Neural crest cell (in vitro differentiated cells): Measurements from ENCODE around the gene GCKR. TPM values are rescaled to one million over a fixed set of nuclear protein-coding genes. Genes with fewer than 3 reads are reported as not detected.

Experiments
- DNase-seq: peaks from one replicate; pipeline ENCODE4 v3.0.0; 2021; ENCODE audit warnings: low read depth, mixed read lengths, low spot score
- H3K27ac Mint-ChIP-seq: one replicate; pipeline ENCODE4 v1.8.0; 2021; ENCODE audit warnings: mild to moderate bottlenecking, mixed read lengths; ENCODE audit not compliant: unreplicated experiment
- H3K27me3 Mint-ChIP-seq: 2 replicates; pipeline ENCODE4 v1.8.0; 2021; ENCODE audit warnings: low read depth, mild to moderate bottlenecking, mixed read lengths
- H3K36me3 Mint-ChIP-seq: 2 replicates; pipeline ENCODE4 v1.8.0; 2021; ENCODE audit warnings: low read depth, mild to moderate bottlenecking, mixed read lengths
- H3K4me1 Mint-ChIP-seq: 2 replicates; pipeline ENCODE4 v1.8.0; 2021; ENCODE audit warnings: mixed read lengths
- H3K4me3 Mint-ChIP-seq: one replicate; pipeline ENCODE4 v1.8.0; 2021; ENCODE audit warnings: mild to moderate bottlenecking, mixed read lengths
- H3K9me3 Mint-ChIP-seq: 2 replicates; pipeline ENCODE4 v1.8.0; 2021; ENCODE audit warnings: mixed read lengths
- long read RNA-seq: library from polyadenylated mRNA; unstranded; transcript quantifications from one replicate; pipeline ENCODE4 v2.0.0, GENCODE V29; 2020
- total RNA-seq: library from RNA; stranded (reverse); gene quantifications from 2 replicates; pipeline ENCODE4 v1.2.1, GENCODE V29; 2021
- TF ChIP-seq, protein P1 (sequence below): fragments of 200-600 bp; sonication (generic); conservative IDR thresholded peaks from 2 replicates; pipeline ENCODE4 v1.5.0; 2021; ENCODE audit warnings: antibody characterized with exemption, mild to moderate bottlenecking

GCKR gene, protein sequence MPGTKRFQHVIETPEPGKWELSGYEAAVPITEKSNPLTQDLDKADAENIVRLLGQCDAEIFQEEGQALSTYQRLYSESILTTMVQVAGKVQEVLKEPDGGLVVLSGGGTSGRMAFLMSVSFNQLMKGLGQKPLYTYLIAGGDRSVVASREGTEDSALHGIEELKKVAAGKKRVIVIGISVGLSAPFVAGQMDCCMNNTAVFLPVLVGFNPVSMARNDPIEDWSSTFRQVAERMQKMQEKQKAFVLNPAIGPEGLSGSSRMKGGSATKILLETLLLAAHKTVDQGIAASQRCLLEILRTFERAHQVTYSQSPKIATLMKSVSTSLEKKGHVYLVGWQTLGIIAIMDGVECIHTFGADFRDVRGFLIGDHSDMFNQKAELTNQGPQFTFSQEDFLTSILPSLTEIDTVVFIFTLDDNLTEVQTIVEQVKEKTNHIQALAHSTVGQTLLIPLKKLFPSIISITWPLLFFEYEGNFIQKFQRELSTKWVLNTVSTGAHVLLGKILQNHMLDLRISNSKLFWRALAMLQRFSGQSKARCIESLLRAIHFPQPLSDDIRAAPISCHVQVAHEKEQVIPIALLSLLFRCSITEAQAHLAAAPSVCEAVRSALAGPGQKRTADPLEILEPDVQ
- 0.42 TPM in 1 of 2 replicates, not detected in the other for total RNA-seq
- long read RNA-seq: 0 reads

DNA sequence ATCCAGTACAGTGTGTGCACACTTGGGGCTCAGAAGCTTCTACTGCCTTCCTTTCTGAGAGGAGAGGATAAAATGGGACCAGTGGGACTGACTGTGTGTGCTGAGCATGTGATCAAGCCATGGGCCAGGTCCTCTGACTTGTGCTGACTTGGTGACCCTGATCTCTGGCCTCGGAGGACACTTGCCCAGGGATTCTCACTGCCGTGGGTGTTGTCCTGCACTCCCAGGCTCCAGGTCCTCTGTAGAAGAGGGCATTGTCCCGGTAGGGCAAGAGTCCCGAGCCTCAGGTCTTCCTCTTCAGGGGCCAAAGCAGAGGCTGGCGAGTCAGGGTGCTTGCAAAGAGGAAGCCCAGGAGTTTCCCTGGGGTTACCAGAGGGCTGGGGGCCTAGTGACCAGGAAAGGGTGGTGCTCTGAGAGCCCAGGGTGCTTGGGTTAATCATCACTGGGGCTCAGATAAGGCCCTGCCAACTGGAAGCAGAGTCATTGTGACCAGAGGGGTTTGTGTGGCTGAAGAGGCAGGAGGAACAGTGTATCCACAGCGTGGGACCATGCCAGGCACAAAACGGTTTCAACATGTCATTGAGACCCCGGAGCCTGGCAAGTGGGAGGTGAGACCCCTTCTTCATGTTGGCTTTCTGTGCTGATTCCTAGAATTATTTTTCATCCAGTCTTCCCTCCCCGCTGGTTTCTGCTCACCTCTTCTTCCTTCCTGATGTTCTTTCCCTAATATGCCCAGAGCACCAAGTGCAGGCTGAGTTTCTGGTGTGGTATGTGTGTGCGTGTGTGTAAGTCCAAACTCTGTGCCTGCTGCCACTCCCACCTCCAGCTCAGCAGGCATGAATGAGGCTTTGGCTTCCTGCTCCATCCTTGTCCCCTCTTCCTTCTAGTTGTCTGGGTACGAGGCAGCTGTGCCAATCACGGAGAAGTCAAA, at the start of gene GCKR:
Gene GCKR, plus strand, starts transcription at position 483 of the 931 bp plus-strand sequence. Its CDS starts 66 bp downstream, at position 549.
- no peaks in the 10 kb centered on the region for H3K9me3 Mint-ChIP-seq
- DNase-seq: no peak
- peak within 1 kb of the TSS; percentile 76 for H3K27ac Mint-ChIP-seq
- peak within 1 kb of the TSS; percentile 89 for H3K4me3 Mint-ChIP-seq
- peaks cover 62% of the 10 kb centered on the region for H3K27me3 Mint-ChIP-seq
- peaks cover 16% of the 10 kb centered on the region for H3K4me1 Mint-ChIP-seq
- H3K36me3 Mint-ChIP-seq: no peaks in the 10 kb centered on the region
- TF ChIP-seq, protein P1, sequence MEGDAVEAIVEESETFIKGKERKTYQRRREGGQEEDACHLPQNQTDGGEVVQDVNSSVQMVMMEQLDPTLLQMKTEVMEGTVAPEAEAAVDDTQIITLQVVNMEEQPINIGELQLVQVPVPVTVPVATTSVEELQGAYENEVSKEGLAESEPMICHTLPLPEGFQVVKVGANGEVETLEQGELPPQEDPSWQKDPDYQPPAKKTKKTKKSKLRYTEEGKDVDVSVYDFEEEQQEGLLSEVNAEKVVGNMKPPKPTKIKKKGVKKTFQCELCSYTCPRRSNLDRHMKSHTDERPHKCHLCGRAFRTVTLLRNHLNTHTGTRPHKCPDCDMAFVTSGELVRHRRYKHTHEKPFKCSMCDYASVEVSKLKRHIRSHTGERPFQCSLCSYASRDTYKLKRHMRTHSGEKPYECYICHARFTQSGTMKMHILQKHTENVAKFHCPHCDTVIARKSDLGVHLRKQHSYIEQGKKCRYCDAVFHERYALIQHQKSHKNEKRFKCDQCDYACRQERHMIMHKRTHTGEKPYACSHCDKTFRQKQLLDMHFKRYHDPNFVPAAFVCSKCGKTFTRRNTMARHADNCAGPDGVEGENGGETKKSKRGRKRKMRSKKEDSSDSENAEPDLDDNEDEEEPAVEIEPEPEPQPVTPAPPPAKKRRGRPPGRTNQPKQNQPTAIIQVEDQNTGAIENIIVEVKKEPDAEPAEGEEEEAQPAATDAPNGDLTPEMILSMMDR: no peak

DNA sequence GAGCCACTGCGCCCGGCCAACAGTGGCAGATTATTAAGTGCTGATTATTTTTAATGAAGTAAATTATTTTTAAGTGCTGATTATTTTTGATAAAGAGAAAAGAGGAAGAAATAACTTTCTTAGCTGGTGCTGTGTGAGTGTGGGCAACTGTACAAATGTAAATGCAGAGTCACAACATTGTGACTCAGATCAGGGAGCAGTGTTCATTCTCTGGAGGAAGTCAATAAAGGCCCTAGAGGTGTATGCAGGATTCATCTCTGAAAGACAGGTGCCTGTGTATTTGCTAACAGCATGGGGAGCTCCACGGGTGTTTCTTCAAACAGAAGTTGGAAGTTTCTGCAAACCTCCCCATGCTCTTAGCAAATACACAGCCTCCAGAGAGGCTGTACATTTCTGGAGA, 48.3 kb upstream of the GCKR start:
- H3K4me1 Mint-ChIP-seq: no peaks in the 10 kb centered on the region
- peaks cover 8% of the 10 kb centered on the region for H3K36me3 Mint-ChIP-seq
- TF ChIP-seq, protein P1: no peak
- H3K27me3 Mint-ChIP-seq: no peaks in the 10 kb centered on the region
- no peak for DNase-seq
- H3K4me3 Mint-ChIP-seq: no peak overlapping the region
- no peak overlapping the region for H3K27ac Mint-ChIP-seq
- H3K9me3 Mint-ChIP-seq: no peaks in the 10 kb centered on the region

DNA sequence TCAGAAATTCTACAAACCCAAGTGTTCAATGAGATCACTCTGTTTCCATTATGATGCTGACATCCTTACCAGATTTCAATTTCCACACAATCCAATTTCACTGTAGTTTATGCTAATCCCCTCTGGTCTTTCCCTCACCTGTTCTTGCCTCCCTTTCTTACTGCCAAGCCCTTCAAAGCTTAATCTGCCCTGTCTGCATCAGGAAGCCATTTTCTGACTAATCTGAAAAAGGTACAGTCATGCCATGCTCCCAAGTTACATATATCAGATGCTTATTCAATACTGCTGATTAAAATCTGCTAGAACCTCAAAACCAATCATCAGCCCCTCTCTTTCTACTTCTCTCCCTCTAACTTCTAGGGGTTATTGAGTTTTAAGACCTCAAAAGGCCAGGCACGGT, 45.5 kb upstream of the GCKR start:
- Mint-ChIP-seq H3K9me3 (no peaks in the 10 kb centered on the region), H3K27me3 (no peaks in the 10 kb centered on the region), H3K36me3 (peaks cover 8% of the 10 kb centered on the region), H3K4me1 (no peaks in the 10 kb centered on the region), H3K4me3 (no peak overlapping the region), H3K27ac (no peak overlapping the region)
- TF ChIP-seq, protein P1: no peak
- DNase-seq: no peak

DNA sequence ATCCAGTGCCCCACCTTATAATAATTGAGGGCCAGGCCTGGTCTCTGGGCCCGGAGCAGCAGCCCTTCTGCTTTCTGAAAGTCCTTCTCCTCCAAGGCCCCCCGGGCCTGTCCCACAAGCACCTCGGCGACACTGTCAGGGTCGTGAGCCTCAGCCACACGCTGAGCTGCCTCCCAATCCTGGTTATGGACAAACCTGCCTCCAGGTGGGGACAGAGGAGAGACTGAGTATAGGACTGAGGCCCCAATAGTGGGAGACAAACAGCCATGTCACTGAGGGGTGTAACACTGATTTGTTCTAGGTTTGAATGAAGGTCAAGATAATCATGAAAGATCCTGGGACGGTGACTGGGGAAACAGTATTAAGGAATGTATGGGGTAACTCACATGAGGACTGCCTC, 42.7 kb upstream of the GCKR start:
- no peak overlapping the region for H3K4me3 Mint-ChIP-seq
- DNase-seq: no peak

DNA sequence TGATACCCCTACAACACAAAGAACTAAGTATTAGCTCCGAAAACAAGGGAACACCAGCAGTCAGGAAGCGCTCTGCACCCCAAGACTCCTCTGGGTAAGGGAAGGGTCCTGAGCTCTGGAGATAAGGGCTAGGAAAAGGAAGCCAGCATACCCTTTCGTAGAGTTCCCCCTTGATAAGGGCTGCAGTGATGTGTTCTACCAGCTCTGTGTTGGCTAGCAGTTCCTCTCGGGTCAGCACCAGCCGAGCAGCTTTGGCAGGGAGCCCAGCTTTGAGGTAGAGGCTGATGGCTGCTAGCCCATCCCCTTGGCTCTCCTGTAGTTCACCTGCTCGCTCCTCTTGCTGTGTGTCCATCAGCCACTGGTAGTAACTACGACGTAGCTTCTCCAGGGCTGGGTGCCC, 35.5 kb upstream of the GCKR start:
- no peak overlapping the region for H3K4me3 Mint-ChIP-seq
- no peaks in the 10 kb centered on the region for H3K27me3 Mint-ChIP-seq
- TF ChIP-seq, protein P1: no peak
- H3K4me1 Mint-ChIP-seq: no peaks in the 10 kb centered on the region
- H3K9me3 Mint-ChIP-seq: no peaks in the 10 kb centered on the region
- H3K27ac Mint-ChIP-seq: no peak overlapping the region
- no peak for DNase-seq
- H3K36me3 Mint-ChIP-seq: no peaks in the 10 kb centered on the region

More for the DNA sequence above, 42.7 kb upstream of the GCKR start:
- Mint-ChIP-seq H3K27me3 (no peaks in the 10 kb centered on the region), H3K36me3 (peaks cover 4% of the 10 kb centered on the region), H3K9me3 (no peaks in the 10 kb centered on the region), H3K27ac (no peak overlapping the region), H3K4me1 (no peaks in the 10 kb centered on the region)
- TF ChIP-seq, protein P1: no peak
